Muscle layer of colon (tissue), 2 donors: ENCODE results near the gene IDH2.
"Not testable (repeated sequence)": the region's sequence is repeated elsewhere in the genome, so short reads cannot be mapped to it uniquely, and the experiment has no call there.

Source experiments
- H3K27ac ChIP-seq: one replicate; pipeline ENCODE4 v1.7.0; 2013; ENCODE audit warnings: low read depth, mild to moderate bottlenecking, low read length, moderate library complexity
- H3K27me3 ChIP-seq, 2 donors: one replicate each; pipeline ENCODE4 v1.7.0; 2013; ENCODE audit warnings: low read length in 2 of 2, mild to moderate bottlenecking in 2 of 2; ENCODE audit not compliant: insufficient read depth in 2 of 2, control insufficient read depth in 1 of 2
- H3K36me3 ChIP-seq: one replicate; pipeline ENCODE4 v1.7.0; 2013; ENCODE audit warnings: mild to moderate bottlenecking, low read length; ENCODE audit not compliant: insufficient read depth
- H3K4me1 ChIP-seq: one replicate; pipeline ENCODE4 v1.7.0; 2013; ENCODE audit warnings: mild to moderate bottlenecking, low read length; ENCODE audit not compliant: insufficient read depth
- H3K4me3 ChIP-seq, 2 donors: one replicate each; pipeline ENCODE4 v1.7.0; 2013; ENCODE audit warnings: low read length in 2 of 2, low read depth in 1 of 2, mild to moderate bottlenecking in 1 of 2, moderate library complexity in 1 of 2
- H3K9ac ChIP-seq: one replicate; pipeline ENCODE4 v1.7.0; 2013; ENCODE audit warnings: low read length
- H3K9me3 ChIP-seq: one replicate; pipeline ENCODE4 v1.7.0; 2013; ENCODE audit warnings: mild to moderate bottlenecking, low read length
- donor health status: abdominal sarcoma.
- donor health status: Adenocarcinoma of cecum.

The IDH2 gene

DNA sequence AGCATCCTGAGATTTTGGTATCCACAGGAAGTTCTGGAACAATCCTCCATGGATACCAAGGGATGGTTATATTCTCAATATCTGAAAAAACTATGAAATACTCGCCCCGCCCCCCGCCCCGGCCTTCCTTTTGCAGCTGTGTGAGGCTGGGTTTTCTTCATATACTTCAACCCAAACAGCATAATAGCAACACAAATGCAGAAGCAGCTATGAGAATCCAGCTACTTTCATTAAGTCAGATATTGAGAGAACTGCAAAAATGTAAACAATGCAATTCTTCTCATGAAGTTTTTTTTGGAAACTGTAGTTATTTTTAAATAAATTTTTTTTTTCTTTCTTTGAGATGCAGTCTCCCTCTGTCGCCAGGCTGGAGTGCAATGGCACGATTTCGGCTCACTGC is 10.9 kb upstream of the IDH2 start:
- no peak overlapping the region for H3K9ac ChIP-seq
- no peaks in the 10 kb centered on the region for H3K36me3 ChIP-seq
- no peak overlapping the region for H3K4me3 ChIP-seq
- no peaks in the 10 kb centered on the region for H3K27me3 ChIP-seq
- H3K27ac ChIP-seq: no peak overlapping the region
- H3K9me3 ChIP-seq: peaks cover 3% of the 10 kb centered on the region
- H3K4me1 ChIP-seq: no peaks in the 10 kb centered on the region

DNA sequence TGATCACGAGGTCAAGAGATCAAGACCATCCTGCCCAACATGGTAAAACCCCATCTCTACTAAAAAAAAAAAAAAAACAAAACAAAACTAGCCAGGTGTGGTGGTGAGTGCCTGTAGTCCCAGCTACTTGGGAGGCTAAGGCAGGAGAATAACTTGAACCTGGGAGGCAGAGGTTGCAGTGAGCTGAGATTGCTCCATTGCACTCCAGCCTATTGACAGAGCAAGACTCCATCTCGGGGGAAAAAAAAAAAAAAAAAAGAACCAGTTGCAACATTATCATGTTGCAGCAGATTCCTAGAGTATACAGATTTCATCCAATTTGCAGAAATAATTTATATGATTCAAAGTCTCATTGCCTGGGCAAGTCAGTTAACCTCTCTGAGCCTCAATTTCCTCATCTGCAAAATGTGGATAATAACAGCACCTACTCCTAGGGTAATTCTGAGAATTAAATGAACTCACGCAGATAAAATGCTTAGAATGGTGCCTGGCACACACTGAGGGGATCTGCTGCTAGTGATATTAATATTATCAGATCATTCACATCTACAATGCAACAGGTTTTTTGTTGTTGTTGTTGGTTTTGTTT is 7.0 kb upstream of the IDH2 start:
- not testable (repeated sequence) for H3K4me3 ChIP-seq, H3K9ac ChIP-seq, H3K36me3 ChIP-seq, H3K9me3 ChIP-seq, H3K27me3 ChIP-seq, H3K27ac ChIP-seq
- peaks cover 18% of the 10 kb centered on the region for H3K4me1 ChIP-seq

DNA sequence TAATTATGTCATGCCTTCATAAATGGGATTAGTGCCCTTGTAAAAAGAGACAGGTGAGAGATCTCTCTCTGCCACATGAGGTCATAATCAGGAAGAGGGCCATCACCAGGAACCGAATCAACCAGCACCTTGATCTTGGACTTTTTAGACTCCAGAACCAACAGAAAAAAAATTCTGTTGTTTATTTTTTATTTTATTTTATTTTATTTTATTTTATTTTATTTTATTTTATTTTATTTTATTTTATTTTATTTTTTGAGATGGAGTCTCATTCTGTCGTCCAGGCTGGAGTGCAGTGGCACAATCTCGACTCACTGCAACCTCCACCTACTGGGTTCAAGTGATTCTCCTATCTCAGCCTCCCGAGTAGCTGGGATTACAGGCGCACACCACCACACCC is 5.8 kb upstream of the IDH2 start:
- not testable (repeated sequence) for H3K27me3 ChIP-seq, H3K4me3 ChIP-seq, H3K9ac ChIP-seq, H3K9me3 ChIP-seq, H3K27ac ChIP-seq, H3K36me3 ChIP-seq
- H3K4me1 ChIP-seq: peaks cover 29% of the 10 kb centered on the region

DNA sequence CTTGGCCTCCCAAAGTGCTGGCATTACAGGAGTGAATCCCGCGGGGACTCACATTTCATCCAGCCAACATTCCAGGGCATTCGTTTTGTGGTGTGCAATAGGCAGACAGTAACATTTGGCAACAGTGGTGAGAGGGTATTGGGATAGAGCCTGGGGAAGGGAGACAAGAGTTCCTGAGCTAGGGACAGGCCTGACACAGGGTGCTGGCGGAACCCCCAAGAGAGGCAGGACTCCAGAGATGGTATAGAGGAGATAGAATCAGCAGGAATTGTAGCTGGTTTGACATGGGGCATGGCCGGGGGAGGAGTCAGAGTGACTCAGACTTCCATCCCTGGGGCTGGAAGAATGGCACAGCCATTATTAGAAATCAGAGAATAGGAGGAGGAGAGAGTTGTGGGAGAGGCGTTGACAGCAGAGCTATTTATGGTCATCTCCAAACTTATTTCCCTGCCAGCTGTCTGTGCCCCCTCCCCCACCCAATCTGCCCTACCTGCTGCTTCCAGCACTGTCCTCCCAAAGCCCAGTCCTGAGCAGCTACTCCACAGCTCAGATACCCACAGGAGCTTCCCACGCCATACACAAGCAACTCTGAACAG is 4.4 kb upstream of the IDH2 start:
- H3K27ac ChIP-seq: peak overlapping the region; percentile 84

DNA sequence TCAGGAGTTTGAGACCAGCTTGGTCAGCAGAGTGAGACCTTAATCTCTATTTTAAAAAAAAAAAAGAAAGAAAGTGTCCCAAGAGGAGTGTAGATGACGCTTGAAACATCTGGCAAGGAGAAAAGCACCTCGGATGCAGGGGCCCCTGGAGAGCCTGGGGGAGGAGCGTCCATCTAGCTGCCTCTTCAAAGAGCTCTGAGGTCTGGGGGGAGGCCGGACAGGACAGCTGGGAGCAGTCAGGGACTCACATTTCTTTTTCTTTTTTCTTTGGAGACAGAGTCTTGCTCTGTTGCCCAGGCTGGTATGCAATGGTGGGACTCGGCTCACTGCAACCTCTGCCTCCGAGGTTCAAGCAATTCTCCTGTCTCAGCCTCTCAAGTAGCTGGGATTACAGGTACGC is 3.3 kb upstream of the IDH2 start:
- Histone ChIP-seq H3K4me1 (peaks cover 40% of the 10 kb centered on the region), H3K4me3 (no peak overlapping the region), H3K36me3 (no peaks in the 10 kb centered on the region), H3K9ac (no peak overlapping the region), H3K27me3 (no peaks in the 10 kb centered on the region), H3K9me3 (no peaks in the 10 kb centered on the region), H3K27ac (peak overlapping the region; percentile 24)

More for the DNA sequence above, 4.4 kb upstream of the IDH2 start:
- Histone ChIP-seq H3K4me3 (no peak overlapping the region), H3K9me3 (no peaks in the 10 kb centered on the region), H3K9ac (peak overlapping the region; percentile 19), H3K27me3 (no peaks in the 10 kb centered on the region), H3K36me3 (no peaks in the 10 kb centered on the region), H3K4me1 (peaks cover 30% of the 10 kb centered on the region)

DNA sequence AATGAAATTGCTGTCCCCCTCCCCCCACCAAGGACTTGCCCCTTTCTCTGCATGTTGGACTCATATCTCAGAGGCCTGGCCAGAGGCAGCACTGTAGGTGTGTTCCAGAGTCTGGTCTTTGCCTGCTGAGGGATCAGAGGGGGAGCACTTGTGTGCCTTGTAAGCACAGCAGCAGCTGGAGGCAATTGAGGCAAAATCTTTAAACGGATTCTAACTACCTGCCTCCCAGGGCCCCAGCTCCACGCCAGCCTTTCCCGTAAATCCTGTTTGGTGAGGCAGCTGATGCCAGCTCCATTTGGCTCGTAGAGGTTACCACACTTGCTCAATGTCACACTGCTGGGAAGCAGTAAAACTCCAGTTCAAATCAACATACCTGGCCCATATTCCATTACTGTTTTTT is 2.3 kb upstream of the IDH2 start:
- no peaks in the 10 kb centered on the region for H3K36me3 ChIP-seq
- H3K9ac ChIP-seq: no peak overlapping the region
- no peaks in the 10 kb centered on the region for H3K27me3 ChIP-seq
- H3K27ac ChIP-seq: peak overlapping the region; percentile 94
- no peaks in the 10 kb centered on the region for H3K9me3 ChIP-seq
- no peak overlapping the region for H3K4me3 ChIP-seq
- H3K4me1 ChIP-seq: peaks cover 49% of the 10 kb centered on the region

DNA sequence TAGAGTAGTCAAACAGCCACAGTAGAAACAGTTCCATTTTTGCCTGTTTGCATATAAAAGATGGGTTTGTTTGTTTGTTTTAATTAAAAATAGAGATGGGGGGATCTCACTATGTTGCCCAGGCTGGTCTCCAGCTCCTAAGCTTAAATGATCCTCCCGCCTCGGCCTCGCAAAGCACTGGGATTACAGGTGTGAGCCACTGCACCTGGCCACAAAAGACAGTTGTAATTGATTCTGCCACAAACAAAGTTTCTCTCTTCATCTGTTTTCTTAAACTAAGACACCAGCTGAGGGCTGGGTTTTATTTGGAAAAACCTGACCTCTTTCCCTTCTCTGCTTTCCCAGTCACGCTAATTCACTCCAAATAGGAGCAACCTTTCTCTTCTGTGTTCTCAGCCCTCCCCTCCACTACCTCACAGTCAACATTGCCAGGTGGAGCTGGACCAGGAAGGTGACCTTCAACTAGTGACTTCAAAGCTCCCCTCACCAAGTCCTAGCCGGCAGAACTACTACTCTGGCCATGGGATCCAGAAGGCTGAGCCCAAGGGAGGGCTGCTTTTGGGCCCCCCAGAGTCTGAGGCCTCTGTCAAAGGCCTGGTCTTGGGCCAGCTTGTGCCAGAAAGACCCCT is 1.5 kb upstream of the IDH2 start:
- H3K27ac ChIP-seq: peak overlapping the region; percentile 94

DNA sequence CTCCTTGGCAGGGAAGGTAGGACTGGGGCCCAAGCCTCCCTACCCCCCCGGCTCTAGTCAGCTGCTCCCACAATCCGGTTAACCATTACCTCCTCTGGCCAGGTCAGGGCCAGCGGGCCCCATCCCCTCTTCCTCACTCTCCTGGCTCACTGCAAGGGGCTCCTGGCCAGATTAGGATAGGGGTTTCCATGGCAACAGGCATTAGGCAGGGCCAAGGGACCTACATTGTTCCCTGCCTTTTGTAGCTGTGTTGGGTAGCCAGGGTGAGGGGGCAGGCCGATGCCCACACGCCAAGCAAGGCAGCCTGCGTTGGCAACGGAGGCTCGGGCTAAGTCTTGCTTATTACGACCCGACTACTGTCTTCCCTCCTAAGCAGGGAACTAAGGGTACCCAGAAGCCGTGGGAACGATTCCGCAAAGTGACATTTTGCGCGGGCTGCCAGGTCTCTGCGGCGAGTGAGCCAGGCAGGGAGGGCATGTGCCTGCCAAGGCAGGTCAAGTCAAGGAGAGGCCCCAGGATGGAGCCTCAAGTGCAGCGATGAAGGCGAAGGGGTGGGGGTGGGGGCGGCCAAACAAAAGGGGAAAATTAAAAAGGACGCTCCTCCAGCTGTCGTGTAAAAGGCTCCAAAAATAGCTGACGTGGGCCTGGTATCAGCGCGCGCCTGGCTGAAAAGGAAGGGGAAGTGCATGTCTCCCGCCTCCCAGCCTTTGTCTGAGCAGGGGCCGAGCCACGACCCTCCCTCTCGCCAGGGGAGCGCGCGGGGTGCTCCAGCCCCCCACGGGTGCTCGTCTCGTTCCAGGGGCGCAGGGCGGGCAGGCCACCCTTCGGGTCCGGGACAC is 919 bp downstream of the IDH2 start:
- Histone ChIP-seq H3K27ac (peak overlapping the region; percentile 92), H3K4me1 (peaks cover 70% of the 10 kb centered on the region), H3K4me3 (peak overlapping the region; percentile 54 to 96), H3K36me3 (no peaks in the 10 kb centered on the region), H3K27me3 (no peaks in the 10 kb centered on the region), H3K9me3 (no peaks in the 10 kb centered on the region), H3K9ac (peak overlapping the region; percentile 77)

More for the DNA sequence above, 1.5 kb upstream of the IDH2 start:
- peaks cover 57% of the 10 kb centered on the region for H3K4me1 ChIP-seq
- no peak overlapping the region for H3K9ac ChIP-seq
- no peaks in the 10 kb centered on the region for H3K9me3 ChIP-seq
- H3K36me3 ChIP-seq: no peaks in the 10 kb centered on the region
- H3K4me3 ChIP-seq: no peak overlapping the region
- no peaks in the 10 kb centered on the region for H3K27me3 ChIP-seq

DNA sequence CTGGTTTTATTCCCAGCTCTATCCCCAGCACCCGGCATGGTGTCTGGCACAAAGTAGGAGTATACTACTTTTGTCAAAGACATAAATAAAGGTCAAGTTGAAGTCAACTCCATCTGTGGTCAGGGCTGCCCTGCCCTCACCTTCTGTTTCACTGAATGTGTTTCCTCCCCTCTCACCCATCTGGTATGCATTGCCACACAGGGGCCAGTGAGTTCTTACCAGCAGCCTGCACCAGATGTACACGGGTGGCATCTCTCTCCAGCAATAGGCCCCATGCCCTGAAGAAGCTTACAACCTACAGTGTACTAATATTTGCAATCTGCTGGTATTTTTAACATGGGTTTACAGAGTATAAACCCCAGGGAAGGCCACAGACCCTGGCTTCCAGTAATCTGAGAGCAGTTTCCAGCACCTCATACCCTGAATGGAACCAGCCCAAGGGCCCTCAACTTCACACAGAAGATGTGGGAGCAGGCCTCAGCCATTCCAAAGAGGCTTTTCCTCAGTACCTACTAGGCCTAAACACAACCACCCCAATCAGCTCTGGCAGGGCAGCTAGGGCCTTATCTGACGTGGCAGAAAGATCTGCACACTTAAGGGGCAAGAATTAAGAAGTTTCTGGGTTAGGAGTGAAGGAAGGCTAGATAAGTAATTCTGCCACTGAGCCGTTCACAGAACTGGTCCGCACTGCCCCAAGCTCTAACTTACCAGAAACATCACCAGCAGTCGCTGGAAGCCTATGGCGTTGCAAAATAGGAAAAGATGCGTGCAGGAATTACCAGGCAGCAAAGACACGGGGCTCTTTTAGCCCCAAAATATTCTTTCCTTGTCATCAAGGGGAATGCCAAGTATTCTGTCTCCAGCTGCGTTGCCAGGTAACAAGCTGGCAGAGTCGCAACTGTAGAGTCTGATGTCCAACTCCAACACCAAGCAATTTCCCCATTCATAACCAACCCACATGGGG is 2.1 kb downstream of the IDH2 start:
- Histone ChIP-seq H3K36me3 (no peaks in the 10 kb centered on the region), H3K4me3 (peak overlapping the region; percentile 7 to 54), H3K27ac (peak overlapping the region; percentile 92), H3K9ac (peak overlapping the region; percentile 77), H3K9me3 (no peaks in the 10 kb centered on the region), H3K4me1 (peaks cover 71% of the 10 kb centered on the region), H3K27me3 (no peaks in the 10 kb centered on the region)

DNA sequence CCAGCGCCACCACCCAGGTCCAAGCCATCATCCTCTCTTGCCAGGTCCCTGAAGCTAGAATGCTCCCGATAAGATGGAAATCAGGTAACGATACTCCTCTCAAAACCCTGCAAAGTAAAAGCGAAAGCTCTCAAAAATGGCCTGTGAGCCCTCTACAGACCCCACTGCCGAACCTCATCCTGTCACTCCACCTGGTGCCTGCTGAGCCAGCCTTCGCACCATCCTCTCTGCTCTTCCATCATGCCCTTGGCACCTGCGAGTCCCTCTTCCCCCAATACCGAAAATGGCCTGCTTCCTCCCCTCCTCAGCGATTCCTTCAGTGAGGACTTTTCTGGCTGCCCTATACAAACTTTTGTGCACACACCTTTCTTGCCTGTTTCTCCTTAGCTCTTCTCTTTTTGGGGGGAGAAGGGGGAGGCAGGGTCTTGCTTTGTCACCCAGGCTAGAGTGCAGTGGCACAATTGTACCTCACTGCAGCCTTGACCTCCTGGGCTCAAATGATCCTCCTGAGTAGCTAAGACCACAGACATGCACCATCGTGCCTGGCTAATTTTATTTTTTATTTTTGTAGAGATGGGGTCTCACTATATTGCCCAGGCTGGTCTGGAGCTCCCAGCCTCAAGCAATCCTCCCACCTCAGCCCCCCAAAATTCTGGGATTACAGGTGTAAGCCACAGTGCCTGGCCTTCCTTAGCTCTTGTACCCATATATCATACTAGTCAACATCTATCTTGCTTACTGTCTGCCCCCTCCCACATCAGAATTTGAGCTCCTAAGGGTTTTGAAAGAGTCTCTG is 3.0 kb downstream of the IDH2 start:
- Histone ChIP-seq H3K27ac (peak overlapping the region; percentile 92), H3K27me3 (no peaks in the 10 kb centered on the region), H3K9me3 (no peaks in the 10 kb centered on the region), H3K9ac (no peak overlapping the region), H3K4me1 (peaks cover 71% of the 10 kb centered on the region), H3K4me3 (no peak overlapping the region), H3K36me3 (no peaks in the 10 kb centered on the region)
